ENCODE results near the gene ZNF484. TPM values are rescaled to one million over a fixed set of nuclear protein-coding genes. Genes with fewer than 3 reads are reported as not detected.
"Not testable (repeated sequence)": the region's sequence is repeated elsewhere in the genome, so short reads cannot be mapped to it uniquely, and the experiment has no call there.

ZNF484 gene
- total RNA-seq, 4 donors from 2014 or later, result 5.3 to 10.3 (median 6.1) TPM

DNA sequence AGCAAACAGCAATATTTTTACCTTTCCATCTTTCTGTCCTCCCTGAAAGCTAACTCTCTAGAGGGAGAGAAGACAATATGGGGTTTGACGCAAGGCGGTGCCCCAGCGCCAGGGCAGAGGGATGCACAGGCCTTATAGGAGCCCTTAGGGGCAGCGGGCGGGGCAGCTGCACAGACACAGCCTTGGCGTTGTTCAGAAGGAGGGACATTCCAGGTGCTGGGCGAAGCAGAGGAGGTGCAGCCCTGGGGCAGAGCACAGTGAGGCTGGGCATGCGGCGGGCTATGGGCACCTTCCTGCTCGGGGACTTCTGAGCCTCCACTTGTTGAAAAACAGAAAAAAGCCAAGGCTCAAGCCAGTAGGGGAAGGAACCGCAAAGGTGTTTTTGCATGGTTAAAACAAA is 79.5 kb downstream of the ZNF484 start:
- Histone ChIP-seq H3K4me1 (peaks cover 2% of the 10 kb centered on the region), H3K27ac (no peak overlapping the region), H3K9me3 (no peaks in the 10 kb centered on the region), H3K36me3 (no peaks in the 10 kb centered on the region), H3K4me3 (no peak overlapping the region), H3K27me3 (peaks cover 34% of the 10 kb centered on the region)
- TF ChIP-seq POLR2A (IDR thresholded peaks at IDR 0.05) (no peak), POLR2AphosphoS5 (IDR thresholded peaks at IDR 0.05) (no peak), EP300 (IDR thresholded peaks at IDR 0.05) (no peak)
- TF ChIP-seq, protein P1, sequence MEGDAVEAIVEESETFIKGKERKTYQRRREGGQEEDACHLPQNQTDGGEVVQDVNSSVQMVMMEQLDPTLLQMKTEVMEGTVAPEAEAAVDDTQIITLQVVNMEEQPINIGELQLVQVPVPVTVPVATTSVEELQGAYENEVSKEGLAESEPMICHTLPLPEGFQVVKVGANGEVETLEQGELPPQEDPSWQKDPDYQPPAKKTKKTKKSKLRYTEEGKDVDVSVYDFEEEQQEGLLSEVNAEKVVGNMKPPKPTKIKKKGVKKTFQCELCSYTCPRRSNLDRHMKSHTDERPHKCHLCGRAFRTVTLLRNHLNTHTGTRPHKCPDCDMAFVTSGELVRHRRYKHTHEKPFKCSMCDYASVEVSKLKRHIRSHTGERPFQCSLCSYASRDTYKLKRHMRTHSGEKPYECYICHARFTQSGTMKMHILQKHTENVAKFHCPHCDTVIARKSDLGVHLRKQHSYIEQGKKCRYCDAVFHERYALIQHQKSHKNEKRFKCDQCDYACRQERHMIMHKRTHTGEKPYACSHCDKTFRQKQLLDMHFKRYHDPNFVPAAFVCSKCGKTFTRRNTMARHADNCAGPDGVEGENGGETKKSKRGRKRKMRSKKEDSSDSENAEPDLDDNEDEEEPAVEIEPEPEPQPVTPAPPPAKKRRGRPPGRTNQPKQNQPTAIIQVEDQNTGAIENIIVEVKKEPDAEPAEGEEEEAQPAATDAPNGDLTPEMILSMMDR (IDR thresholded peaks at IDR 0.05), result no peak
- DNase-seq (ENCODE audit: low spot score in 2 of 2), result no peak
- WGBS, result 71% methylated on average over 11 of the region's 11 CpGs

DNA sequence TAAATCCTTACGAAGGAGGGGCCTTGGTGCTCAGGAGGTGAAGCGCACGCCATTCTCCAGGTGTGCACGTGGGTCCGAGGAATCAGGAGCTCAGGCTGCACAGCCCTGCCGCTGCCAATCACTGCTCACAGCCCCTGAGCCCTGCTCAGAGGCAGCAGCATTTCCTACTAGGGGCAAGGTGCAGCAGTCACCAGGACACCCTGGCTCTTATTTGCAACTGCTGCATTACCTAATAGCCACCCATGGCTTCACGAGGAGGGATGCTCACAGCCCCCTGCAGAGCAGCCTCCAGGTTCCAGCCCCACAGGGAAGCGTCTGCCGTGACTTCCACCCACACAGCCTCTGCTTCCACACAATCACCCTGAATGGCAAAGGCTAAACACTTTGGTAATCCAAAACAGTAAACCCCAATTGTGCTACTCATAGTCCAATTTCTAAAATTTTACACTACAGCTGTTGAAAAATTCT is 81.5 kb downstream of the ZNF484 start:
- not testable (repeated sequence) for H3K9me3 ChIP-seq; H3K4me1 ChIP-seq; H3K36me3 ChIP-seq; H3K27ac ChIP-seq; DNase-seq (ENCODE audit: low spot score in 2 of 2); H3K4me3 ChIP-seq
- H3K27me3 ChIP-seq, result peaks cover 25% of the 10 kb centered on the region
- 78% methylated on average over 8 of the region's 9 CpGs for WGBS

DNA sequence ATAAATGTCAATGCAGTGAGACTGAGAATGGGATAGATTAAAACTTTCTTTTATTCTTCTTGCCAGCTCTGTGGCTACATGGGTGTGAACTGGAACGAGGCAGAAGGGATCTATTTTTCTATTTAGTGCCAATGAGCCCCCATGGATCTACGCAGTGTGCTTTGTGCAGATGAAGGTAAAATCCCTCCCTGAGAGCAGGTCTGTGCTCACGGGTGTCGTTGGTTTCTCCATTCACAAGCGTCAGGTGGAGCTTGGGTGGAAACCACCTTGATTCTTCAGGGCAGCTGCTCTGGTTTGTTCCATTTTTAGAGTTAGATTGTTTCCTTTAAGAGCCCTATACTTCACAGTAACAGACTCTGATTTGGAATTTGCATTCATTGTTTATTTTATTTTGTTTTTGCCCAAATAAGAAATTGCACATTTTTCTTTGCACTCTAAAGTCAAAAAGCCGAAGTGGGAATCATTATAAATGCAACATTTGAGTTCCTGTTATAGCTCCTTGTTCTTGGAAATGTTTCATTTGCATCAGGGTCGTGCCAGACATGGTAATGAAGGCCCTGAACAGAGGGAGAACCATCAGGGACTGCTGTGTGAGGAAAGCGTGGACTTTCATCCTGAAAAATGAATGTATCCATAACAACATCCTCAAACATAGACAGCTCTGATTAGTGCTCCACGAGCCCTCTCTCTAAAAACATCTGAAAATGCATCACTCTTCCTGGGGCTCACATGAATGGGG is 82.1 kb downstream of the ZNF484 start:
- TF ChIP-seq, protein P1 (IDR thresholded peaks at IDR 0.05), result no peak
- TF ChIP-seq POLR2AphosphoS5 (IDR thresholded peaks at IDR 0.05), result no peak
- no peak for TF ChIP-seq POLR2A (IDR thresholded peaks at IDR 0.05)
- no peak for TF ChIP-seq EP300 (IDR thresholded peaks at IDR 0.05)
- 56% methylated on average over 9 of the region's 9 CpGs for WGBS
- Histone ChIP-seq H3K9me3 (no peaks in the 10 kb centered on the region), H3K4me3 (no peak overlapping the region), H3K36me3 (no peaks in the 10 kb centered on the region), H3K27ac (no peak overlapping the region), H3K4me1 (peaks cover 6% of the 10 kb centered on the region), H3K27me3 (peaks cover 25% of the 10 kb centered on the region)
- no peak for DNase-seq (ENCODE audit: low spot score in 2 of 2)

Other genes starting within 250 kb of the ZNF484 start
- gene IPPK, start 207.9 kb downstream of the ZNF484 start, total RNA-seq, result 10 to 100 TPM; 45.0 to 53.6 (median 50.0) TPM
- gene BICD2, start 113.2 kb downstream of the ZNF484 start, total RNA-seq, result 100 to 1,000 TPM; 135 to 201 (median 153) TPM
- 1 to 10 TPM; 4.6 to 9.2 (median 6.6) TPM for gene FGD3, start 69.5 kb upstream of the ZNF484 start, total RNA-seq
- 1 to 10 TPM; 2.8 to 6.4 (median 5.1) TPM for gene SUSD3, start 180.7 kb upstream of the ZNF484 start, total RNA-seq
- 10 to 100 TPM; 43.2 to 63.6 (median 54.3) TPM for gene CARD19, start 218.2 kb upstream of the ZNF484 start, total RNA-seq